H1 (cell line): Measurements from ENCODE around the gene ST8SIA3. TPM values are rescaled to one million over a fixed set of nuclear protein-coding genes. Genes with fewer than 3 reads are reported as not detected.

Experiments used
- EGR1 ChIP-seq: IDR thresholded peaks from 2 replicates; pipeline ENCODE4 v1.6.1; 2011; ENCODE audit warnings: low read depth, low read length, borderline replicate concordance
- HDAC2 ChIP-seq, 2 experiments: fragments of 300-600 bp in 1 of 2; sonication (generic) in 1 of 2; IDR thresholded peaks; 2 replicates each; pipeline ENCODE4 v1.6.1; 2011 to 2012; ENCODE audit warnings: low read depth in 2 of 2, low read length in 2 of 2, mild to moderate bottlenecking in 2 of 2, moderate library complexity in 2 of 2, borderline replicate concordance in 1 of 2, inconsistent platforms in 1 of 2
- MAX ChIP-seq: IDR thresholded peaks from 2 replicates; pipeline ENCODE4 v1.6.1; 2012; ENCODE audit warnings: inconsistent platforms
- NRF1 ChIP-seq: IDR thresholded peaks from 2 replicates; pipeline ENCODE4 v1.6.1; 2011; ENCODE audit warnings: mild to moderate bottlenecking, low read depth, low read length, improper control_type of control experiment
- SUZ12 ChIP-seq: fragments of 200-600 bp; sonication (generic); IDR thresholded peaks from 2 replicates; pipeline ENCODE4 v1.6.1; 2012; ENCODE audit warnings: mild to moderate bottlenecking, inconsistent platforms, low read length, moderate library complexity, mixed read lengths
- polyA plus RNA-seq, 7 experiments: library from polyadenylated mRNA; depleted of rRNA in 3 of 7; stranded (reverse) in 5 of 7; unstranded in 2 of 7; fragments of >200 nt in 5 of 7; fragments of 200-250 nt in 2 of 7; gene quantifications; 1 replicate in 5 of 7; 2 replicates in 1 of 7; 4 replicates in 1 of 7; pipeline versions ENCODE4 v1.2.1 to v1.2.3, GENCODE V29; 2011 to 2013; ENCODE audit warnings: missing spikeins in 2 of 7, mixed read lengths in 2 of 7
- total RNA-seq: library from RNA; stranded (reverse); fragmentation: NEBNext Ultra II Directional; extraction: Animal tissue kit (Norgen Biotek cat#: 25700); gene quantifications from 2 replicates; pipeline ENCODE4 v1.2.1, GENCODE V29; 2021

ST8SIA3 gene
- total and polyA plus RNA-seq, 2 of the 8 experiments (the other 6 are each of a cell fraction or from before 2014, with no cell fraction given), result 1.2 to 3.7 TPM

- TF ChIP-seq HDAC2 (IDR thresholded peaks at IDR 0.05; ENCODE audit: borderline replicate concordance in 1 of 2, low read depth in 2 of 2, low read length in 2 of 2) (no peak), MAX (no peak), NRF1 (no peak), EGR1 (no peak), SUZ12 (no peak)
These were observed 14.2 kb downstream of the ST8SIA3 start (continued) for GRCh38 chr18:57366528-57367081.
